ENCODE measurements around the gene ARFGEF2. TPM values are rescaled to one million over a fixed set of nuclear protein-coding genes. Genes with fewer than 3 reads are reported as not detected.

The ARFGEF2 gene
- total RNA-seq, 1 experiment from 2014 or later: 22.2 TPM

DNA sequence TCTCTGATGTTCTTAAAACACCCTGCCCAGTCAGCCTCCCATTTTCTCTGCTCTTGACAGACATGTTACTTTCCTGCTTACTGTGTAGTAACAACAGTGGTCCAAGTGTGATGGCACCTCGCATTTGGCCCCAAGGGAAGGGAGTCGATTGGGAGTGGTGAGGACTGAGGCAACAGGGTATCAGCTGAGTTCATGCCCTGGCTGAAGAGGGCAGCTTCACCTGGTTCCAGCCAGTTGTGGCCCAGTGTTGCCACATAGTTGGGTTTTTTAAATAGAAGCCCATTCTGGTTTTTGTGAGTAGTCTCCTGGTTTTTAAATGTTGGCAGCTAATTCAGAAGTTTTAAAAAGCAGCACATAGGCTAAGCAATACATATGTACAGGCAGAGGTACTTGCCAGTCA, 37.2 kb downstream of the ARFGEF2 start:
- Histone ChIP-seq H3K79me2 (ENCODE audit: insufficient read depth, low read length) (no peaks in the 10 kb centered on the region), H2AFZ (ENCODE audit: low read depth, low read length, poor library complexity, severe bottlenecking) (no peak overlapping the region), H3K4me3 (replicated peaks in 1 of 2; ENCODE audit: low read depth in 1 of 2, low read length in 2 of 2) (no peak overlapping the region), H3K9me3 (ENCODE audit: control insufficient read depth in 1 of 2, insufficient read depth in 1 of 2, low read depth in 1 of 2, low read length in 2 of 2) (no peaks in the 10 kb centered on the region), H3K4me2 (ENCODE audit: low read length) (no peak overlapping the region), H4K20me1 (ENCODE audit: insufficient read depth) (no peaks in the 10 kb centered on the region), H3K27ac (ENCODE audit: low read depth, low read length) (no peak overlapping the region), H3K9ac (ENCODE audit: low read length) (no peak overlapping the region), H3K4me1 (ENCODE audit: control insufficient read depth in 1 of 2, insufficient read depth in 2 of 2, low read length in 2 of 2) (no peaks in the 10 kb centered on the region), H3K27me3 (ENCODE audit: insufficient read depth, low read length) (no peaks in the 10 kb centered on the region), H3K36me3 (ENCODE audit: control insufficient read depth in 1 of 2, insufficient read depth in 2 of 2, low read length in 2 of 2) (peaks cover 4 to 23% of the 10 kb centered on the region in 2 experiments), H3K9me2 (ENCODE audit: insufficient read depth) (no peaks in the 10 kb centered on the region)
- DNase-seq (ENCODE audit: low read depth, low spot score) (no peak), ATAC-seq (no peak)
- intact Hi-C loops (cut with micrococcal nuclease): no loop called here
- BruUV-seq (replicated peaks): no TSS peak
- RAD21 ChIA-PET (ENCODE audit: low non-redundant PET in 1 of 2, low total read pairs in 2 of 2, uncharacterized antibody in 2 of 2, unreplicated experiment in 2 of 2): no interaction called here
- CTCF ChIA-PET: no interaction called here
- POLR2A ChIA-PET: no interaction called here
- TF ChIP-seq EZH2phosphoT487 (IDR thresholded peaks at IDR 0.05; ENCODE audit: borderline replicate concordance) (no peak), ZNF274 (IDR thresholded peaks at IDR 0.05; ENCODE audit: low read depth, low read length) (no peak), CEBPB (IDR thresholded peaks at IDR 0.05; ENCODE audit: low read depth) (no peak), SP1 (IDR thresholded peaks at IDR 0.05; ENCODE audit: low read depth) (no peak), CBX3 (IDR thresholded peaks at IDR 0.05; ENCODE audit: low read depth) (no peak), ZFX (IDR thresholded peaks at IDR 0.05) (no peak), EGR1 (IDR thresholded peaks at IDR 0.05; ENCODE audit: low read depth) (no peak), FOSL1 (IDR thresholded peaks at IDR 0.05; ENCODE audit: low read depth) (no peak), SIN3A (IDR thresholded peaks at IDR 0.05; ENCODE audit: low read depth) (no peak), POLR2AphosphoS5 (IDR thresholded peaks at IDR 0.05; ENCODE audit: low read depth, low read length) (no peak)
- TF ChIP-seq, protein P1, sequence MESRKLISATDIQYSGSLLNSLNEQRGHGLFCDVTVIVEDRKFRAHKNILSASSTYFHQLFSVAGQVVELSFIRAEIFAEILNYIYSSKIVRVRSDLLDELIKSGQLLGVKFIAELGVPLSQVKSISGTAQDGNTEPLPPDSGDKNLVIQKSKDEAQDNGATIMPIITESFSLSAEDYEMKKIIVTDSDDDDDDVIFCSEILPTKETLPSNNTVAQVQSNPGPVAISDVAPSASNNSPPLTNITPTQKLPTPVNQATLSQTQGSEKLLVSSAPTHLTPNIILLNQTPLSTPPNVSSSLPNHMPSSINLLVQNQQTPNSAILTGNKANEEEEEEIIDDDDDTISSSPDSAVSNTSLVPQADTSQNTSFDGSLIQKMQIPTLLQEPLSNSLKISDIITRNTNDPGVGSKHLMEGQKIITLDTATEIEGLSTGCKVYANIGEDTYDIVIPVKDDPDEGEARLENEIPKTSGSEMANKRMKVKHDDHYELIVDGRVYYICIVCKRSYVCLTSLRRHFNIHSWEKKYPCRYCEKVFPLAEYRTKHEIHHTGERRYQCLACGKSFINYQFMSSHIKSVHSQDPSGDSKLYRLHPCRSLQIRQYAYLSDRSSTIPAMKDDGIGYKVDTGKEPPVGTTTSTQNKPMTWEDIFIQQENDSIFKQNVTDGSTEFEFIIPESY (IDR thresholded peaks at IDR 0.05; ENCODE audit: extremely low read depth, insufficient replicate concordance, low read length): no peak
